ENCODE measurements around the gene CSRP1.
"Not testable (repeated sequence)": the region's sequence is repeated elsewhere in the genome, so short reads cannot be mapped to it uniquely, and the experiment has no call there.

The CSRP1 gene

GRCh38 chr1:201506557-201507359, at the start of gene CSRP1:
CSRP1 (minus strand) TSS chr1:201507123; CDS start chr1:201496303, 10,820 bp downstream.
- DNase-seq, result peak; percentile 53 to 90 (median 88)

- no peak for DNase-seq
These were observed 48.6 kb upstream of the CSRP1 start for GRCh38 chr1:201555593-201555945.

DNA sequence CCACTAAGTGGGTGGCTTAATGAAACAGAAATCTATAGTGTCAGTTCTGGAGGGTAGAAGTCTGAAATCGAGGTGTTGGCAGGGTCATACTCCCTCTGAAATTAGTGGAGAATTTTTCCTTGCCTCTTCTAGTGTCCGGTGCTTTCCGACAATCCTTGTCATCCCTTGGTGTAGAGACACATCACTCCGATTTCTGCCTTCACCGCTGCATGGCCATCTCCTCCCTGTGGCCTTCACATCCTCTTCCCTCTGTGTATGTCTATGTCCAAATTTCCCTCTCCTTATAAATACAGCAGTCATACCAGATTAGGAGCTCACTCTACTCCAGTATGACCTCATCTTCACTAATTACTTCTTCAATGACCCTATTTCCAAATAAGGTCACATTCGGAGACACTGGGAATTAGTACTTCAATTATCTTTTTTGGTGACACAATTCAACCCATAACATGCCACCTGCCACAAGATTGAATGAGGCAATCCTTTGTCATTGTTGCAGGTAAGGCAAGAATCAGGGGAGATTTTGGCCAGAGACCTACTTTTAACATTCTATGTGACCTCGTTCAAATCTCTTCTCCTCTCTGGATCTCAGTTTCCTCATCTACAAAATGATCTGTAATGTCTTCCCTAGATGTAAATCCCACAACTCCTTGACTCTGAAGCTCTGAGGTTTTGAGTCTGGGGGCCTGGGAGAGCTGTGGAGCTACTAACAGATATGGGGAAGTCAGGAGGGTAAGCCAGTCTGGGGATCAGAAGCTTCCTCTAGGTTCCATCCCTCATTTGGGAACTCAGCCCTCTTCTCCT, 48.1 kb upstream of the CSRP1 start:
- peak in 1 of 3 experiments; percentile 43 for DNase-seq

DNA sequence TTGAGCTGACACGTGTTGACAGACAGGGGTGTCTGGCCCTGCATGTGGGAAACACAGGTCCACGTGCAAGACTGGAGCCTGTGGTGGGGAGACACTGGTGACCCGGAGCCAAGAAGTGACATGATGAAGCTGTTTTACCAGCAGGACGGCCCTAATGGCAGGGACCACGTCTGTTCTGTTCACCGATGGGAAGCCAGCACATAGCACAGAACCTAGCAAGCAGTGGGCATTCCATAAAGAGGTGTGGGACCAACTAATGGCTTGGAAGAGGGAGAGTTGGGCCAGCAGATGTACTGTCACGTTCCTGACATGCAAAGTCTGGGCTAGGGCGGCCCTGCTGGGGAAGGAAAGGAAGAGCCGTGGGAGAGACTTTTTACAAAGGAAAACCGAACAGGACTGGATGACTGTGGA, 47.3 kb upstream of the CSRP1 start:
- DNase-seq, result no peak

GRCh38 chr1:201553496-201554189, 46.7 kb upstream of the CSRP1 start:
- no peak for DNase-seq

DNA sequence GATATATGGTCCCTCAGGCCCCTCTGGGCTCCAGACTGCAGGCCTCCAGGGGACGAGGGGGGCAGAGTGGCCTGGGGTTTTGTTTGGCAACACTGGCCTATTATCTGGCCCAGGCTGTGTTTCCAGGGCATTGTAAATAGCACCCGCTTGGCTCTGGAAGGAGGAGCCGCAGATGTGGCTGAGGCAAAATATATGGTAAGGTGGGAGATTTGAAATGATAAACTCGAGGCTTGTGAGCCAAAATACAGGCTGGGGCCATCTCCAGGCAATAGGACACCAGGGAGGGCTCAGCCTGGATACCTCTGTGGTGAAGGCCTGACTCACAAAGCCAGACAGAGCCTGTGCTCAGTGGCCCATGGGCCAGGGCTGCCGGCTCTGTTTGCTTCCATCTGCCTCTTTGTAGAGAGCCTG, 46.0 kb upstream of the CSRP1 start:
- no peak for DNase-seq

DNA sequence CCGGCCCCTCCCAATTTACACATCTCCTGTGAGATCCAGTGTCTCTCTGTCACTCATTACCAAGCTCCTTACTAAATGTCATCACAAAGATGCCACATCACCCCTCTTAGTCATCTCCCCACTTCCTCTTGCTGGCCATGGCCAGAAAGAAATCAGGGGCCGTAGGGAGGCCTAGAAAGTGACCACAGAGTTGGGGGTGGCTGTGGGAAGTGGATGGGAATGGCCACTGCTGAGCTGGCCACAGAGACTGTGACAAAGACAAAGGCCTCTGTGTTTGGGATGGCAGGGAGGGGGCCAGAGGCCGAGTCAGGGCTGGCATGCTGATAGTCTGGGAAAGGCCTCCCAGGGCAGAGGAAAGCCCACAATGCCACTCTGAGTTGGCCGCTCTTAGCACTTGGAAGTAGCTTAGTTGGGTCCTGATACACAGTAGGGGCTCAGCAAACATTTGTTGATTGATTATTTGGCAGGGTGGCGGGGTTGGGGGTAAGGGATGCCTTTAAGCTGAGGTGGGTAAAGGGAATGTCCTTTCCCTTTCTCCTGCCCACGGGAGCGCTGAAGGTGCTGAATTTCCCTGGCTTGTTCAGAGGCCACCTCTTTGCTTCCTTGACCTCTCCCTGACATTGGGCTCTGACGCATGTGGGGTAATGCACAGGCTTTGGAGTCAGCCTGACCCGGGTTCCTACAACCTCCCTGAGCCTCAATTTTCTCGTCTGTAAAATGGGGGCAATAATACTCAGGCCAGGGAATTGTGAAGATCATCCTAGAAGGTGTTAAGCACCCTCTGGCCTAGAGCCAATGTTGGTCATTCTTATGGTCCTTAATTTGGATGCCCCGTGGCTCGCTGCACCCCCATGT, 45.2 kb upstream of the CSRP1 start:
- no peak for DNase-seq

DNA sequence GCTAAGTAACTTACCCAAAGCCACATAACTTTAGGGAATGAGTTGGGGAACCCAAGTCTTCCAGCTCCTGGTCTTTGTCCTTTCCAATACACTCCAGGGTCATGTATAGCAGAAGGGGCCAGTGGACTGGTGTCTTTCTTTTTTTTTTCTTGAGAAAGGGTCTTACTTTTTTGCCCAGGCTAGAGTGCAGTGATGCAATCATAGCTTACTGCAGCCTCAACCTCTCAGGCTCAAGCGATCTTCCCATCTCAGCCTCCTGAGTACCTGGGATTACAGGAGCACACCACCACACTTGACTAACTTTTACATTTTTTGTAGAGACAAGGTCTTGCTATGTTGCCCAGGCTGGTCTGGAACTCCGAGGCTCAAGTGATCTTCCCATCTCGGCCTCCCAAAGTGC, 44.2 kb upstream of the CSRP1 start:
- no peak for DNase-seq

GRCh38 chr1:201549522-201549921, 42.6 kb upstream of the CSRP1 start:
- not testable (repeated sequence) for DNase-seq

DNA sequence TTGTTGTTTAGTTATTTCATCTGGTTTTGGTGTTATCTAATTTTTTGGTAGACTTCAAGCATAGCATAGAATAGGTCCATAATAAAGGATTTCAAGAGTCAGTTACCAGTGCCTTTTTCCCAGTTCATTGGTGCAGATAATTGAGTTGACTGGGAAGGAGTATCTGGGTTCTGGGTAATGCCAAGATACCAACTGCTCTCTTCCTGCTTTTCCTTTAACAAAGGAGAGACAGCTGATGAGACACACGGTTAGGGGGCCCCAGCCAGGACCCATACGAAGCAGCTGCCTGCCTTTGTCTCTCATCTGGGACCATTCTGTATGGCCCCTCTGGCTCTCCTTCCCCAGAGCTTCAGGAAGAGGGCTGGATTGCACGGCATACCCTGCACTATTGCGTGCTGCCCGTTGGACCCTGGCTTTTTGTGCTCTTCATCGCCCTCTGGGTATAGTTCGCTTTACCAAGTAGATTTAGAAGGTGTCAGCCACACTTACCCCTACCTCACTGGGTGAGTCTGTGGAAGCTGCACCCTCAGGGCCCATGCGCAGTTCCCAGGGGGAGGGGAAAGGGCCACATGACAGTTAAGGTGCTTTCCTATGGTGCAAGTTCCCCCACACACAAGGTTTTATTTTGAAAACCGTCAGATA, 39.0 kb upstream of the CSRP1 start:
- DNase-seq, result peak in 1 of 3 experiments; percentile 28

DNA sequence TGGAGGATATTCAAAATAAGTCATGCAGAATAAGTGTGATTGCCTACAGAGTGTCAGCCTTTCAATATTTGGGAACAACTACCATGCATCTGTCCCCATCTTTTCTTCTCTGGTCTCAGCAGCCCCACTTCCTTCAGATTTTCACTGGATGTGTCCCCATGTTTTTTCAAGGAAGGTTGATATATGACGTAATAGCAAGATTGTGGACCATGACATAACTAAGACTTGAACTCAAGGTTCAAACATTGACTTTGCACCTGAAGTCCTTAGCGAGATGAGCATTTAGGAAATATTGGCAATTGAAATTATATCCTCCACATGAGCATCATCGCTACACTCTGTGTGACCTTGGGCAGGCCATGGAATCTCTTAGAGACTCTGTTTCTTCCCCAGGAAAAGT, 37.8 kb upstream of the CSRP1 start:
- no peak for DNase-seq

- DNase-seq, result no peak
These were observed 37.1 kb upstream of the CSRP1 start for GRCh38 chr1:201543871-201544642.

- no peak for DNase-seq
These were observed 35.5 kb upstream of the CSRP1 start for GRCh38 chr1:201542309-201543035.

- no peak for DNase-seq
These were observed 34.2 kb upstream of the CSRP1 start for GRCh38 chr1:201540846-201541735.

DNA sequence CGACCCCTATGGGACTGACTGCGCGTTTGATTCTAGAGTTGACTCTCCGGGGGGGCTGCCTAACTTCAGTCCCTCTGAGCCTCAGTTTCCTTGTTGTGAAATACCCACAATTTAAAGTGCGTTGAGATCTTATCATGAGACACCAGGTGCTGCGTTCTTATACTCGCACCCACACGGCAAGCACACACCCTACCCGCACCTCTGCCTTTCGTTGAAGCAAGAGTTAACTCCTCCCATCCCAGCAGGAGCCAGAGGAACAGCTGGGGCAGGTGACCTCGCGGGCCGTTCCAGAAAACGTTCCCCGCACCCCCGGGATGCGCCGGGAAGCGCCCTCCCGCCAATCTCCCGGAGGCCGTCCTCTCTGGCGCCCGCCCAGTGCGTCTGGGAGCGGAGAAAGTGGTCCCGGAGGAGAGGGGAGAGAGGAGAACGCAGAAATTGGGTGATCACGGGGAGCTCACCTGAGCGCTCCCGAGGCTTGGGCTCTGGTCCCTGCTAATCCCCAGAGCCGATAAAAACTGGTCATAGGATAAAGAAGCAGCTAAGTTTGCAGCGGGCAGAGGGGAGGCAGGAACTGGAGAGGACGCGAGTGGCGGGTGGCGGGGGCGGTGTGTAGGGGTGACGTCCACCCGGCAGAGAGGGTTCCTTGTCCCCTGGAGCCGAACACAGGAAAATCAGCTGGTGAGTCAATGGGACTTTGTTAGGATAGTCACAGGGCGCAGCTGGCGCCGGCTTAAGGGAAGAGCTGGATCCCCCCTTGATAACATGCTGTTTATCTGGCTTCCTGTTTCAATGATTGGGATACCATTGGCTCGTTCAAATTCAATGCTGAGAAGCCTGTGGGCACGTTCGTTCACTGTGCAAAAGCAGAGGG, 32.9 kb upstream of the CSRP1 start:
- DNase-seq, result peak; percentile 27 to 83 (median 81)

GRCh38 chr1:201538612-201539551, 32.0 kb upstream of the CSRP1 start, which contains the start of gene NAV1:
NAV1 (plus strand) TSS chr1:201539127; CDS start chr1:201622885, 83,758 bp downstream.
- DNase-seq, result peak; percentile 16 to 76 (median 68)
